ENCODE results near the gene SETDB1. TPM values are rescaled to one million over a fixed set of nuclear protein-coding genes. Genes with fewer than 3 reads are reported as not detected.
A peak's percentile ranks its signal among the peaks of the same experiment; 100 is the strongest.

The SETDB1 gene
- total and polyA plus RNA-seq, 2 donors from 2014 or later: 12.1 to 51.6 TPM

DNA sequence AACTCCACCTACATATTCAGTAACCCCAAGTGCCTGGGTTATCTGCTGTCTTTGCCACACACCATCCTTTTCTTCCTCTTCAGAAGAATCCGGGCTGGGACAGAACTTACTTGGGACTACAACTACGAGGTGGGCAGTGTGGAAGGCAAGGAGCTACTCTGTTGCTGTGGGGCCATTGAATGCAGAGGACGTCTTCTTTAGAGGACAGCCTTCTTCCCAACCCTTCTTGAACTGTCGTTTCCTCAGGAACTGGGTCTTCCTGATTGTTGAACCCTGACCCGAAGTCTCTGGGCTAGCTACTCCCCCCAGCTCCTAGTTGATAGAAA lies 38.0 kb downstream of the SETDB1 start:
- no peak for FAIRE-seq

DNA sequence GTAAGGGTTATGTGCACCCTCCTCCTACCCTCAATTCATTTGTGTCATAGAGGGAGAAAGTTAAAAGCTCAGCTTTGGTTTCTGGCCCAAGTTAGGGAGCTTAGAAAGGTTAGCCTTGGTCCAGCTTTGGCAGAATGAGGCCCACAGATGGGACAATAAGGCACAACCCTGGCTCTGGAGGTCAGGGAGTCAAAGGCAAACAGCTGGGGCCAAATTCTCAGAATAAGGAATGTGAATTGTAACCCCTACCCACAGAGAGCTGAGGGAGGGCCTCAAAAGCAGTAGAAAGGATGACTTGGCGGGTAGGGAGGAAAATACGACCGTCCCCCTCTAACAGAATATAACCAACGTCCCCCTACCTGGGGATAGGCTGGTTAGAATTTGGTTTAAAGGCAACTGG lies 39.4 kb downstream of the SETDB1 start:
- Histone ChIP-seq H3K27me3 (ENCODE audit: control insufficient read depth, insufficient read depth, low read length) (no peaks in the 10 kb centered on the region), H3K36me3 (ENCODE audit: control insufficient read depth in 2 of 3, insufficient read depth in 3 of 3, low read length in 3 of 3) (peaks cover 10 to 69% (median 63%) of the 10 kb centered on the region in 3 donors), H3K4me1 (ENCODE audit: control insufficient read depth in 2 of 3, insufficient read depth in 2 of 3, low read depth in 1 of 3, low read length in 3 of 3) (peaks cover under 1 to 15% (median 12%) of the 10 kb centered on the region in 3 donors), H3K9me3 (ENCODE audit: control insufficient read depth in 2 of 3, insufficient read depth in 1 of 3, low read length in 3 of 3) (no peaks in the 10 kb centered on the region), H3K9ac (ENCODE audit: low read length in 3 of 3) (no peak overlapping the region), H3K4me3 (ENCODE audit: low read length in 3 of 3) (no peak overlapping the region), H3K27ac (ENCODE audit: low read depth in 2 of 2, low read length in 2 of 2) (no peak overlapping the region)
- FAIRE-seq (no peak), DNase-seq (no peak)
- TF ChIP-seq, protein P1, sequence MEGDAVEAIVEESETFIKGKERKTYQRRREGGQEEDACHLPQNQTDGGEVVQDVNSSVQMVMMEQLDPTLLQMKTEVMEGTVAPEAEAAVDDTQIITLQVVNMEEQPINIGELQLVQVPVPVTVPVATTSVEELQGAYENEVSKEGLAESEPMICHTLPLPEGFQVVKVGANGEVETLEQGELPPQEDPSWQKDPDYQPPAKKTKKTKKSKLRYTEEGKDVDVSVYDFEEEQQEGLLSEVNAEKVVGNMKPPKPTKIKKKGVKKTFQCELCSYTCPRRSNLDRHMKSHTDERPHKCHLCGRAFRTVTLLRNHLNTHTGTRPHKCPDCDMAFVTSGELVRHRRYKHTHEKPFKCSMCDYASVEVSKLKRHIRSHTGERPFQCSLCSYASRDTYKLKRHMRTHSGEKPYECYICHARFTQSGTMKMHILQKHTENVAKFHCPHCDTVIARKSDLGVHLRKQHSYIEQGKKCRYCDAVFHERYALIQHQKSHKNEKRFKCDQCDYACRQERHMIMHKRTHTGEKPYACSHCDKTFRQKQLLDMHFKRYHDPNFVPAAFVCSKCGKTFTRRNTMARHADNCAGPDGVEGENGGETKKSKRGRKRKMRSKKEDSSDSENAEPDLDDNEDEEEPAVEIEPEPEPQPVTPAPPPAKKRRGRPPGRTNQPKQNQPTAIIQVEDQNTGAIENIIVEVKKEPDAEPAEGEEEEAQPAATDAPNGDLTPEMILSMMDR (IDR thresholded peaks at IDR 0.05; ENCODE audit: borderline replicate concordance, extremely low read depth, insufficient read depth): no peak
- intact Hi-C loops (cut with DNase I): no loop called here

More for the DNA sequence above, 38.0 kb downstream of the SETDB1 start:
- intact Hi-C loops (cut with DNase I): no loop called here
- no peaks in the 10 kb centered on the region for H3K9me3 ChIP-seq (ENCODE audit: control insufficient read depth in 2 of 3, insufficient read depth in 1 of 3, low read length in 3 of 3)
- H3K9ac ChIP-seq (ENCODE audit: low read length in 3 of 3): no peak overlapping the region
- TF ChIP-seq, protein P1 (IDR thresholded peaks at IDR 0.05; ENCODE audit: borderline replicate concordance, extremely low read depth, insufficient read depth): no peak
- H3K27me3 ChIP-seq (ENCODE audit: control insufficient read depth, insufficient read depth, low read length): no peaks in the 10 kb centered on the region
- H3K4me1 ChIP-seq (ENCODE audit: control insufficient read depth in 2 of 3, insufficient read depth in 2 of 3, low read depth in 1 of 3, low read length in 3 of 3): peaks cover 0 to 7% (median 0%) of the 10 kb centered on the region in 3 donors
- H3K36me3 ChIP-seq (ENCODE audit: control insufficient read depth in 2 of 3, insufficient read depth in 3 of 3, low read length in 3 of 3): peaks cover 16 to 71% (median 68%) of the 10 kb centered on the region in 3 donors
- H3K4me3 ChIP-seq (ENCODE audit: low read length in 3 of 3): no peak overlapping the region
- peak overlapping the region in 1 of 2 donors; percentile 34 for H3K27ac ChIP-seq (ENCODE audit: low read depth in 2 of 2, low read length in 2 of 2)
- no peak for DNase-seq

- Histone ChIP-seq H3K4me1 (ENCODE audit: control insufficient read depth in 2 of 3, insufficient read depth in 2 of 3, low read depth in 1 of 3, low read length in 3 of 3) (peaks cover 4 to 18% (median 16%) of the 10 kb centered on the region in 3 donors), H3K4me3 (ENCODE audit: low read length in 3 of 3) (no peak overlapping the region), H3K36me3 (ENCODE audit: control insufficient read depth in 2 of 3, insufficient read depth in 3 of 3, low read length in 3 of 3) (peaks cover 9 to 65% (median 59%) of the 10 kb centered on the region in 3 donors), H3K27ac (ENCODE audit: low read depth in 2 of 2, low read length in 2 of 2) (no peak overlapping the region), H3K27me3 (ENCODE audit: control insufficient read depth, insufficient read depth, low read length) (no peaks in the 10 kb centered on the region), H3K9ac (ENCODE audit: low read length in 3 of 3) (no peak overlapping the region), H3K9me3 (ENCODE audit: control insufficient read depth in 2 of 3, insufficient read depth in 1 of 3, low read length in 3 of 3) (no peaks in the 10 kb centered on the region)
- DNase-seq (no peak), FAIRE-seq (no peak)
- TF ChIP-seq, protein P1 (IDR thresholded peaks at IDR 0.05; ENCODE audit: borderline replicate concordance, extremely low read depth, insufficient read depth): no peak
- intact Hi-C loops (cut with DNase I): no loop called here
Observed at GRCh38 chr1:150966011-150966410, 39.8 kb downstream of the SETDB1 start.

GRCh38 chr1:150967936-150968335 lies 41.8 kb downstream of the SETDB1 start:
- intact Hi-C loops (cut with DNase I): no loop called here
- Histone ChIP-seq H3K36me3 (ENCODE audit: control insufficient read depth in 2 of 3, insufficient read depth in 3 of 3, low read length in 3 of 3) (peaks cover 6 to 56% (median 49%) of the 10 kb centered on the region in 3 donors), H3K4me1 (ENCODE audit: control insufficient read depth in 2 of 3, insufficient read depth in 2 of 3, low read depth in 1 of 3, low read length in 3 of 3) (peaks cover 4 to 35% (median 28%) of the 10 kb centered on the region in 3 donors), H3K9me3 (ENCODE audit: control insufficient read depth in 2 of 3, insufficient read depth in 1 of 3, low read length in 3 of 3) (no peaks in the 10 kb centered on the region), H3K27me3 (ENCODE audit: control insufficient read depth, insufficient read depth, low read length) (no peaks in the 10 kb centered on the region), H3K27ac (ENCODE audit: low read depth in 2 of 2, low read length in 2 of 2) (no peak overlapping the region), H3K9ac (ENCODE audit: low read length in 3 of 3) (no peak overlapping the region), H3K4me3 (ENCODE audit: low read length in 3 of 3) (no peak overlapping the region)
- no peak for FAIRE-seq
- DNase-seq: no peak
- TF ChIP-seq, protein P1 (IDR thresholded peaks at IDR 0.05; ENCODE audit: borderline replicate concordance, extremely low read depth, insufficient read depth): no peak

Data from kidney (tissue), 14 donors.